H1 (cell line): ENCODE measurements around the gene HS2ST1. TPM values are rescaled to one million over a fixed set of nuclear protein-coding genes. Genes with fewer than 3 reads are reported as not detected.

Source experiments
- ATF3 ChIP-seq: IDR thresholded peaks from 2 replicates; pipeline ENCODE4 v1.6.1; 2011; ENCODE audit warnings: low read depth, mild to moderate bottlenecking, low read length; ENCODE audit not compliant: insufficient read depth
- CHD1 ChIP-seq: IDR thresholded peaks from 2 replicates; pipeline ENCODE4 v1.6.1; 2012; ENCODE audit warnings: low read depth, low read length, improper control_type of control experiment
- CHD2 ChIP-seq: IDR thresholded peaks from 2 replicates; pipeline ENCODE4 v1.6.1; 2012; ENCODE audit warnings: low read length, improper control_type of control experiment
- KDM5A ChIP-seq: fragments of 200-600 bp; IDR thresholded peaks from 2 replicates; pipeline ENCODE4 v1.7.1; 2012; ENCODE audit warnings: mild to moderate bottlenecking, low read length, inconsistent platforms, mixed read lengths
- NANOG ChIP-seq: IDR thresholded peaks from 2 replicates; pipeline ENCODE4 v1.6.1; 2011; ENCODE audit warnings: low read length, low read depth, mild to moderate bottlenecking, inconsistent platforms; ENCODE audit not compliant: insufficient read depth, poor library complexity, severe bottlenecking
- SUZ12 ChIP-seq: fragments of 200-600 bp; sonication (generic); IDR thresholded peaks from 2 replicates; pipeline ENCODE4 v1.6.1; 2012; ENCODE audit warnings: mild to moderate bottlenecking, inconsistent platforms, low read length, moderate library complexity, mixed read lengths
- polyA plus RNA-seq, 7 experiments: library from polyadenylated mRNA; depleted of rRNA in 3 of 7; stranded (reverse) in 5 of 7; unstranded in 2 of 7; fragments of >200 nt in 5 of 7; fragments of 200-250 nt in 2 of 7; gene quantifications; 1 replicate in 5 of 7; 2 replicates in 1 of 7; 4 replicates in 1 of 7; pipeline versions ENCODE4 v1.2.1 to v1.2.3, GENCODE V29; 2011 to 2013; ENCODE audit warnings: missing spikeins in 2 of 7, mixed read lengths in 2 of 7
- total RNA-seq: library from RNA; stranded (reverse); fragmentation: NEBNext Ultra II Directional; extraction: Animal tissue kit (Norgen Biotek cat#: 25700); gene quantifications from 2 replicates; pipeline ENCODE4 v1.2.1, GENCODE V29; 2021
- TF ChIP-seq, protein P1 (sequence below): fragments of 300-600 bp; sonication (generic); IDR thresholded peaks from 2 replicates; pipeline ENCODE4 v1.7.1; 2012; ENCODE audit warnings: low read length, moderate library complexity, mild to moderate bottlenecking, inconsistent platforms; ENCODE audit not compliant: insufficient replicate concordance
- TF ChIP-seq, protein P2 (sequence below): IDR thresholded peaks from 2 replicates; pipeline ENCODE4 v1.6.1; 2012; ENCODE audit warnings: inconsistent platforms

Gene HS2ST1
- total and polyA plus RNA-seq, 2 of the 8 experiments (the other 6 are each of a cell fraction or from before 2014, with no cell fraction given) = 5.2 to 28.3 TPM

DNA sequence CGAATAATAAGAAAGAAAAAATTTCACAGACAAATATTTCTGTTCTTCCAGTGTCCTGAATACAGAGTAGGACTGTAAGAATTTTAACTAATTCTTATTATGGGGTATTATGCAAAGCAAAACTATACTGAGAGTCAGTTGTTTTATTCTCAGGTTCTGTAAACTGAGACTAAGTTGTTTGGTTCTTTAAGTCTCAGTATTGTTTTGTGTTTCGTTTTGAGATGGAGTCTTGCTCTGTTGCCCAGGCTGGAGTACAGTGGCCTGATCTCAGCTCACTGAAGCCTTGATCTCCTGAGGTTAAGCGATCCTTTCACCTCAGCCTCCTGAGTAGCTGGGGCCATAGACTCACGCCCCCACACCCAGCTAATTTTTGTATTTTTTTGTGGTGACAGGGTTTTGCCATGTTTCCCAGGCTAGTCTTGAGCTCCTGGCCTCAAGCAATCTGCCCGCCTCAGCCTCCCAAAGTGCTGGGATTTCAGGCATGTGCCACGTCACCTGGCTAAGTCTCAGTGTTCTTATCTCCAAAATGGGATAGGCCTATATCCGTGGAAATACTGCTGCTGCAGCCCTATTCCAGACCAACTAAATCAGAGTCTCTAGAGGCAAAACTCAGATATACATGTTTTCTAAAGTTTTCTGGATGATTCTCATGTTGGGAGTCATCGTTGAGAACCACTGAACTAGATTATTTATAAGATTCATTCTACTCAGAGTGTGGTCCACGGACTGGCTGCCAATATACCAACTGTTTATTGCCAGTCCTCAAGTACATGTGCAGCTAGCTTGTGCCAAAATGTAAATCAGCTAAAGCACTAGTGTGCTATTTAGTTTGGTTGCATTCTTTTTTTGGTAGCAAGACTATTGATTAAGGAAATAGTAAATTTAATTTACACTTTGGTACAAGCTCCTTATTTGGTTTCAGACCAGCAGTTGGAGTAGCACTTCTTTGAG, 116.6 kb downstream of the HS2ST1 start (continued):
- TF ChIP-seq, protein P1, sequence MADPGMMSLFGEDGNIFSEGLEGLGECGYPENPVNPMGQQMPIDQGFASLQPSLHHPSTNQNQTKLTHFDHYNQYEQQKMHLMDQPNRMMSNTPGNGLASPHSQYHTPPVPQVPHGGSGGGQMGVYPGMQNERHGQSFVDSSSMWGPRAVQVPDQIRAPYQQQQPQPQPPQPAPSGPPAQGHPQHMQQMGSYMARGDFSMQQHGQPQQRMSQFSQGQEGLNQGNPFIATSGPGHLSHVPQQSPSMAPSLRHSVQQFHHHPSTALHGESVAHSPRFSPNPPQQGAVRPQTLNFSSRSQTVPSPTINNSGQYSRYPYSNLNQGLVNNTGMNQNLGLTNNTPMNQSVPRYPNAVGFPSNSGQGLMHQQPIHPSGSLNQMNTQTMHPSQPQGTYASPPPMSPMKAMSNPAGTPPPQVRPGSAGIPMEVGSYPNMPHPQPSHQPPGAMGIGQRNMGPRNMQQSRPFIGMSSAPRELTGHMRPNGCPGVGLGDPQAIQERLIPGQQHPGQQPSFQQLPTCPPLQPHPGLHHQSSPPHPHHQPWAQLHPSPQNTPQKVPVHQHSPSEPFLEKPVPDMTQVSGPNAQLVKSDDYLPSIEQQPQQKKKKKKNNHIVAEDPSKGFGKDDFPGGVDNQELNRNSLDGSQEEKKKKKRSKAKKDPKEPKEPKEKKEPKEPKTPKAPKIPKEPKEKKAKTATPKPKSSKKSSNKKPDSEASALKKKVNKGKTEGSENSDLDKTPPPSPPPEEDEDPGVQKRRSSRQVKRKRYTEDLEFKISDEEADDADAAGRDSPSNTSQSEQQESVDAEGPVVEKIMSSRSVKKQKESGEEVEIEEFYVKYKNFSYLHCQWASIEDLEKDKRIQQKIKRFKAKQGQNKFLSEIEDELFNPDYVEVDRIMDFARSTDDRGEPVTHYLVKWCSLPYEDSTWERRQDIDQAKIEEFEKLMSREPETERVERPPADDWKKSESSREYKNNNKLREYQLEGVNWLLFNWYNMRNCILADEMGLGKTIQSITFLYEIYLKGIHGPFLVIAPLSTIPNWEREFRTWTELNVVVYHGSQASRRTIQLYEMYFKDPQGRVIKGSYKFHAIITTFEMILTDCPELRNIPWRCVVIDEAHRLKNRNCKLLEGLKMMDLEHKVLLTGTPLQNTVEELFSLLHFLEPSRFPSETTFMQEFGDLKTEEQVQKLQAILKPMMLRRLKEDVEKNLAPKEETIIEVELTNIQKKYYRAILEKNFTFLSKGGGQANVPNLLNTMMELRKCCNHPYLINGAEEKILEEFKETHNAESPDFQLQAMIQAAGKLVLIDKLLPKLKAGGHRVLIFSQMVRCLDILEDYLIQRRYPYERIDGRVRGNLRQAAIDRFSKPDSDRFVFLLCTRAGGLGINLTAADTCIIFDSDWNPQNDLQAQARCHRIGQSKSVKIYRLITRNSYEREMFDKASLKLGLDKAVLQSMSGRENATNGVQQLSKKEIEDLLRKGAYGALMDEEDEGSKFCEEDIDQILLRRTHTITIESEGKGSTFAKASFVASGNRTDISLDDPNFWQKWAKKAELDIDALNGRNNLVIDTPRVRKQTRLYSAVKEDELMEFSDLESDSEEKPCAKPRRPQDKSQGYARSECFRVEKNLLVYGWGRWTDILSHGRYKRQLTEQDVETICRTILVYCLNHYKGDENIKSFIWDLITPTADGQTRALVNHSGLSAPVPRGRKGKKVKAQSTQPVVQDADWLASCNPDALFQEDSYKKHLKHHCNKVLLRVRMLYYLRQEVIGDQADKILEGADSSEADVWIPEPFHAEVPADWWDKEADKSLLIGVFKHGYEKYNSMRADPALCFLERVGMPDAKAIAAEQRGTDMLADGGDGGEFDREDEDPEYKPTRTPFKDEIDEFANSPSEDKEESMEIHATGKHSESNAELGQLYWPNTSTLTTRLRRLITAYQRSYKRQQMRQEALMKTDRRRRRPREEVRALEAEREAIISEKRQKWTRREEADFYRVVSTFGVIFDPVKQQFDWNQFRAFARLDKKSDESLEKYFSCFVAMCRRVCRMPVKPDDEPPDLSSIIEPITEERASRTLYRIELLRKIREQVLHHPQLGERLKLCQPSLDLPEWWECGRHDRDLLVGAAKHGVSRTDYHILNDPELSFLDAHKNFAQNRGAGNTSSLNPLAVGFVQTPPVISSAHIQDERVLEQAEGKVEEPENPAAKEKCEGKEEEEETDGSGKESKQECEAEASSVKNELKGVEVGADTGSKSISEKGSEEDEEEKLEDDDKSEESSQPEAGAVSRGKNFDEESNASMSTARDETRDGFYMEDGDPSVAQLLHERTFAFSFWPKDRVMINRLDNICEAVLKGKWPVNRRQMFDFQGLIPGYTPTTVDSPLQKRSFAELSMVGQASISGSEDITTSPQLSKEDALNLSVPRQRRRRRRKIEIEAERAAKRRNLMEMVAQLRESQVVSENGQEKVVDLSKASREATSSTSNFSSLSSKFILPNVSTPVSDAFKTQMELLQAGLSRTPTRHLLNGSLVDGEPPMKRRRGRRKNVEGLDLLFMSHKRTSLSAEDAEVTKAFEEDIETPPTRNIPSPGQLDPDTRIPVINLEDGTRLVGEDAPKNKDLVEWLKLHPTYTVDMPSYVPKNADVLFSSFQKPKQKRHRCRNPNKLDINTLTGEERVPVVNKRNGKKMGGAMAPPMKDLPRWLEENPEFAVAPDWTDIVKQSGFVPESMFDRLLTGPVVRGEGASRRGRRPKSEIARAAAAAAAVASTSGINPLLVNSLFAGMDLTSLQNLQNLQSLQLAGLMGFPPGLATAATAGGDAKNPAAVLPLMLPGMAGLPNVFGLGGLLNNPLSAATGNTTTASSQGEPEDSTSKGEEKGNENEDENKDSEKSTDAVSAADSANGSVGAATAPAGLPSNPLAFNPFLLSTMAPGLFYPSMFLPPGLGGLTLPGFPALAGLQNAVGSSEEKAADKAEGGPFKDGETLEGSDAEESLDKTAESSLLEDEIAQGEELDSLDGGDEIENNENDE = no peak
- no peak for TF ChIP-seq NANOG
- no peak for TF ChIP-seq SUZ12
- TF ChIP-seq, protein P2, sequence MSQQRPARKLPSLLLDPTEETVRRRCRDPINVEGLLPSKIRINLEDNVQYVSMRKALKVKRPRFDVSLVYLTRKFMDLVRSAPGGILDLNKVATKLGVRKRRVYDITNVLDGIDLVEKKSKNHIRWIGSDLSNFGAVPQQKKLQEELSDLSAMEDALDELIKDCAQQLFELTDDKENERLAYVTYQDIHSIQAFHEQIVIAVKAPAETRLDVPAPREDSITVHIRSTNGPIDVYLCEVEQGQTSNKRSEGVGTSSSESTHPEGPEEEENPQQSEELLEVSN = no peak
- TF ChIP-seq KDM5A = no peak
- TF ChIP-seq CHD2 = no peak
- no peak for TF ChIP-seq ATF3
- TF ChIP-seq CHD1 = no peak
